Endothelial cell of umbilical vein (primary cell): Measurements from ENCODE around the gene GNG10. TPM values are rescaled to one million over a fixed set of nuclear protein-coding genes. Genes with fewer than 3 reads are reported as not detected.

ENCODE experiments used
- BruUV-seq: library from RNA; stranded (reverse); fragments of 400-500 nt; replicated peaks from 2 replicates; lab custom pipeline; 2021; lab: Mats Ljungman, UMichigan
- CTCF ChIA-PET: fragments of 300-600, 350-600 bp; sonication (Branson Sonifier 250); formaldehyde crosslinking; loops from one replicate; lab custom pipeline; 2021; ENCODE audit warnings: antibody characterized with exemption, inconsistent platforms; lab: Charles Lee
- POLR2A ChIA-PET: fragments of 300-600, 350-600 bp; sonication (Branson Sonifier 250); formaldehyde crosslinking; loops from one replicate; lab custom pipeline; 2021; ENCODE audit warnings: antibody characterized with exemption, inconsistent platforms; lab: Charles Lee
- DNase-seq: peaks from one replicate; pipeline ENCODE4 v3.0.0-alpha.2; 2011; ENCODE audit warnings: low read depth, low spot score
- FAIRE-seq: peaks from 2 replicates; lab custom pipeline; 2011; peaks lifted over from hg19 to GRCh38; lab: Jason Lieb, UNC
- H2AFZ ChIP-seq: 2 replicates; pipeline ENCODE4 v1.6.0; 2012; ENCODE audit warnings: low read depth, low read length, control low read depth, inconsistent platforms
- H3K27ac ChIP-seq: 2 replicates; pipeline ENCODE4 v1.5.1; 2011; ENCODE audit warnings: low read depth, mild to moderate bottlenecking, control low read depth, low read length, moderate library complexity; ENCODE audit not compliant: insufficient read depth
- H3K27me3 ChIP-seq, 2 experiments: 2 replicates each; pipeline versions ENCODE4 v1.6.0 to v1.6.1; 2011; ENCODE audit warnings: low read length in 2 of 2, mixed read lengths in 1 of 2; ENCODE audit not compliant: control insufficient read depth in 2 of 2, insufficient read depth in 2 of 2
- H3K36me3 ChIP-seq, 2 experiments: 2 replicates in 1 of 2; 3 replicates in 1 of 2; pipeline ENCODE4 v1.5.1; 2011; ENCODE audit warnings: low read length in 2 of 2, mild to moderate bottlenecking in 1 of 2, moderate library complexity in 1 of 2; ENCODE audit not compliant: control insufficient read depth in 2 of 2, insufficient read depth in 2 of 2; ENCODE audit errors: extremely low read depth in 1 of 2
- H3K4me1 ChIP-seq: 3 replicates; pipeline ENCODE4 v1.5.1; 2011; ENCODE audit warnings: mild to moderate bottlenecking, low read length; ENCODE audit not compliant: control insufficient read depth, insufficient read depth; ENCODE audit errors: extremely low read depth
- H3K4me2 ChIP-seq: 2 replicates; pipeline ENCODE4 v1.6.1; 2011; ENCODE audit warnings: low read length, control low read depth, mixed read lengths; ENCODE audit not compliant: insufficient read depth
- H3K4me3 ChIP-seq, 3 experiments: fragments of 200-600 bp in 1 of 3; sonication (generic), shearing (Covaris generic) in 1 of 3; replicated peaks in 1 of 3; 2 replicates each; pipeline ENCODE4 v1.5.1; 2011 to 2016; ENCODE audit warnings: control low read depth in 3 of 3, low read length in 3 of 3, mild to moderate bottlenecking in 2 of 3, inconsistent platforms in 1 of 3, low read depth in 1 of 3, moderate library complexity in 1 of 3; ENCODE audit not compliant: insufficient read depth in 1 of 3
- H3K79me2 ChIP-seq: 2 replicates; pipeline ENCODE4 v1.6.0; 2012; ENCODE audit warnings: low read length, inconsistent platforms; ENCODE audit not compliant: control insufficient read depth, insufficient read depth
- H3K9ac ChIP-seq: replicated peaks from 2 replicates; pipeline ENCODE3; 2011; ENCODE audit warnings: low read length, control low read depth; ENCODE audit not compliant: insufficient read depth; ENCODE audit errors: extremely low read depth
- H3K9me1 ChIP-seq: replicated peaks from 3 replicates; pipeline ENCODE4 v1.6.0; 2011; ENCODE audit warnings: mild to moderate bottlenecking, low read length; ENCODE audit not compliant: control insufficient read depth, insufficient read depth; ENCODE audit errors: extremely low read depth
- H3K9me3 ChIP-seq: replicated peaks from 2 replicates; pipeline ENCODE4 v1.5.1; 2012; ENCODE audit warnings: low read length, inconsistent platforms; ENCODE audit not compliant: control insufficient read depth, insufficient read depth
- H4K20me1 ChIP-seq: replicated peaks from 2 replicates; pipeline ENCODE3; 2011; ENCODE audit warnings: mild to moderate bottlenecking, low read length; ENCODE audit not compliant: control insufficient read depth, insufficient read depth; ENCODE audit errors: extremely low read depth
- EZH2 ChIP-seq: IDR thresholded peaks from 2 replicates; pipeline ENCODE4 v1.6.1; 2012; ENCODE audit warnings: borderline replicate concordance, low read depth, mild to moderate bottlenecking, moderate library complexity, low read length, inconsistent platforms; ENCODE audit not compliant: severe bottlenecking
- FOS ChIP-seq: IDR thresholded peaks from 2 replicates; pipeline ENCODE4 v1.6.1; 2011; ENCODE audit warnings: mild to moderate bottlenecking, low read length, moderate library complexity, borderline replicate concordance; ENCODE audit not compliant: insufficient read depth
- GATA2 ChIP-seq: IDR thresholded peaks from 2 replicates; pipeline ENCODE4 v1.7.0; 2011; ENCODE audit warnings: low read depth, mild to moderate bottlenecking, moderate library complexity, mixed read lengths, low read length; ENCODE audit not compliant: insufficient read length, insufficient read depth
- JUN ChIP-seq: IDR thresholded peaks from 2 replicates; pipeline ENCODE4 v1.6.1; 2011; ENCODE audit warnings: borderline replicate concordance, low read depth; ENCODE audit not compliant: insufficient read length, insufficient read depth
- MYC ChIP-seq: IDR thresholded peaks from one replicate; pipeline ENCODE4 v1.6.1; 2011; ENCODE audit warnings: mild to moderate bottlenecking, low read depth, low read length
- POLR2A ChIP-seq: IDR thresholded peaks from 2 replicates; pipeline ENCODE4 v1.6.1; 2012; ENCODE audit warnings: low read depth, mild to moderate bottlenecking, control low read depth, low read length
- POLR2AphosphoS5 ChIP-seq: IDR thresholded peaks from 2 replicates; pipeline ENCODE4 v1.6.1; 2012; ENCODE audit warnings: low read depth, mild to moderate bottlenecking, control low read depth, low read length, moderate library complexity; ENCODE audit not compliant: insufficient read depth
- dilution Hi-C: fragments of 300-500 bp; cut with MboI; formaldehyde crosslinking; loops from one replicate; pipeline ENCODE4 v1.15.0; 2019; ENCODE audit warnings: low sequenced_read_pairs; ENCODE audit not compliant: extremely low pct_ligation_motif_present
- intact Hi-C: fragments of 100-400 bp; cut with micrococcal nuclease; formaldehyde crosslinking; loops from one replicate; pipeline ENCODE4 v1.10.0; 2022
- polyA plus RNA-seq, 4 experiments: library from polyadenylated mRNA; depleted of rRNA in 3 of 4; stranded (reverse) in 3 of 4; unstranded in 1 of 4; fragments of >200 nt; gene quantifications; 2 replicates each; pipeline versions ENCODE4 v1.2.1 to v1.2.3, GENCODE V29; 2011 to 2012; ENCODE audit warnings: missing spikeins in 1 of 4
- total RNA-seq: library from RNA; stranded (reverse); gene quantifications from 2 replicates; pipeline ENCODE4 v1.2.3, GENCODE V29; 2021
- TF ChIP-seq, protein P1 (sequence below): IDR thresholded peaks from 2 replicates; pipeline ENCODE4 v1.6.1; 2011; ENCODE audit not compliant: insufficient read depth, insufficient read length
- TF ChIP-seq, protein P2 (sequence below), 2 donors: IDR thresholded peaks; 1 replicate in 1 of 2; 2 replicates in 1 of 2; pipeline ENCODE4 v1.5.1; 2011; ENCODE audit warnings: low read length in 2 of 2, mild to moderate bottlenecking in 2 of 2, moderate library complexity in 2 of 2, control low read depth in 1 of 2, inconsistent platforms in 1 of 2, low read depth in 1 of 2; ENCODE audit not compliant: insufficient read depth in 1 of 2; ENCODE audit errors: extremely low read depth in 1 of 2

GNG10 gene
- total and polyA plus RNA-seq, 2 donors (not counting 3 experiments of a cell fraction or from before 2014, with no cell fraction given) = 31.9 to 33.0 TPM

DNA sequence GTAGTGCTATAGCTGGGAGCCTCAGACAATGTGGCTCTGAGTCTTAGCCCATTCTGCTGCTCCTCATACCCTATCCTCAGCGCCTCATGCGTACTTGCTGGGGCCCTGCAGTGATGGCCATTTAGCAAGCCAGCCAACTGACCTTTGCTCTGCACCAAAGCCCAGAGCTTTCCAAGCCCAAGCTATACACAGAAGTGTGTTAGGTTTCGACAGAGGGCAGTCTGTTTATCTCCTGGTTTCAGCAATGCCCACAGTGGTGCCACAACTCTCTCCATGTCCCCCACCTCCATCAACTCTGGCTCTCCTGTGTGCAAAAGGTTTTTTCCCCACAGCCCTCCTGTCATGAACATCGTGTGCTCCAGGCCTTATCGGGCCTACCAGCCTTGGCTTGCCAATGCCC is 16.9 kb downstream of the GNG10 start:
- Histone ChIP-seq H3K4me2 (no peak overlapping the region), H3K4me1 (no peaks in the 10 kb centered on the region), H3K4me3 (no peak overlapping the region), H3K9ac (no peak overlapping the region), H3K27me3 (no peaks in the 10 kb centered on the region), H2AFZ (no peak overlapping the region), H3K36me3 (no peaks in the 10 kb centered on the region), H3K9me3 (no peaks in the 10 kb centered on the region), H3K79me2 (no peaks in the 10 kb centered on the region), H3K9me1 (no peaks in the 10 kb centered on the region), H4K20me1 (no peaks in the 10 kb centered on the region), H3K27ac (no peak overlapping the region)
- dilution Hi-C loops = no loop called here
- FAIRE-seq (no peak), DNase-seq (no peak)
- TF ChIP-seq FOS = no peak
- TF ChIP-seq, protein P1, sequence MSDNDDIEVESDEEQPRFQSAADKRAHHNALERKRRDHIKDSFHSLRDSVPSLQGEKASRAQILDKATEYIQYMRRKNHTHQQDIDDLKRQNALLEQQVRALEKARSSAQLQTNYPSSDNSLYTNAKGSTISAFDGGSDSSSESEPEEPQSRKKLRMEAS = no peak
- no peak for TF ChIP-seq POLR2AphosphoS5
- TF ChIP-seq POLR2A = no peak
- TF ChIP-seq MYC = no peak
- no peak for TF ChIP-seq GATA2
- no peak for TF ChIP-seq EZH2
- no peak for TF ChIP-seq JUN
- TF ChIP-seq, protein P2, sequence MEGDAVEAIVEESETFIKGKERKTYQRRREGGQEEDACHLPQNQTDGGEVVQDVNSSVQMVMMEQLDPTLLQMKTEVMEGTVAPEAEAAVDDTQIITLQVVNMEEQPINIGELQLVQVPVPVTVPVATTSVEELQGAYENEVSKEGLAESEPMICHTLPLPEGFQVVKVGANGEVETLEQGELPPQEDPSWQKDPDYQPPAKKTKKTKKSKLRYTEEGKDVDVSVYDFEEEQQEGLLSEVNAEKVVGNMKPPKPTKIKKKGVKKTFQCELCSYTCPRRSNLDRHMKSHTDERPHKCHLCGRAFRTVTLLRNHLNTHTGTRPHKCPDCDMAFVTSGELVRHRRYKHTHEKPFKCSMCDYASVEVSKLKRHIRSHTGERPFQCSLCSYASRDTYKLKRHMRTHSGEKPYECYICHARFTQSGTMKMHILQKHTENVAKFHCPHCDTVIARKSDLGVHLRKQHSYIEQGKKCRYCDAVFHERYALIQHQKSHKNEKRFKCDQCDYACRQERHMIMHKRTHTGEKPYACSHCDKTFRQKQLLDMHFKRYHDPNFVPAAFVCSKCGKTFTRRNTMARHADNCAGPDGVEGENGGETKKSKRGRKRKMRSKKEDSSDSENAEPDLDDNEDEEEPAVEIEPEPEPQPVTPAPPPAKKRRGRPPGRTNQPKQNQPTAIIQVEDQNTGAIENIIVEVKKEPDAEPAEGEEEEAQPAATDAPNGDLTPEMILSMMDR (IDR thresholded peaks at IDR 0.05; ENCODE audit: extremely low read depth in 1 of 2, insufficient read depth in 1 of 2, low read depth in 1 of 2, low read length in 2 of 2) = no peak
- POLR2A ChIA-PET = no interaction called here
- intact Hi-C loops = no loop called here
- CTCF ChIA-PET = no interaction called here
- no TSS peak for BruUV-seq
